TTC549 (cell line): Measurements from ENCODE around the gene CCDC69.

ENCODE experiments used
- FAIRE-seq: peaks from 2 replicates; lab custom pipeline; 2012; peaks lifted over from hg19 to GRCh38; lab: Jason Lieb, UNC

CCDC69 gene

DNA sequence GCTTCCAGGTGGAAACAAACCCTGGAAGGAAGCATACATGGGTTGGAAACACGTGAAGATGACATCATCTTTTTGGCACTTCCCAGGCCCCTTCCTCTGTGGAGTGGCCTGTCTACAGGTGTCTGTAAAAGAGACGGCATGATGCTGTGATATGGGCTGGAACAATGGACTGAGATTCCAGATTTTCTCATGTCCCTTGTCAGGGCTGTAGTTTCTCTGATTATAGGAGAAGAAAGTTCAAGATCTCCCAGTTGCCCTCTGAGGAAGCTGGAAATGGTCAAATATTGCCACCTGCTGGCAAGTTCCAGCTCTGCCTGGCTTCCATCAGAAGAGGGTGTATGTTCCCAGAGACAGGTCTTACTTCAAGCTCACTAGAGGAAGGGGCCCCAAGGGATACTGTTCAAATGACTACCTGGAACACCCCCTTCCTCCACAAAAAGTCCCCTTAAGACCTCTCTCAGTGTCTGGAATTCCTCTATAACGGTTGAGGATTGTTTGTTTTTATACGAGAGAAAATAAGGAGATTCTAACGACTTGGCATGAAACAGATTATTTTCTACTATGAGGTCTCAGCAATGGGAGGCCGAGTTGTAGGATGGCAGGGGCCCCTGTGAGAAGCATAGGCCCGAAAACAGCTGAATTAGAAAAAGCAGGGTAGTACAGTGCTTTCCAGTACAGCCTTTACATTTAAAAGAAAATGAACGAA, 59.1 kb downstream of the CCDC69 start:
- no peak for FAIRE-seq

DNA sequence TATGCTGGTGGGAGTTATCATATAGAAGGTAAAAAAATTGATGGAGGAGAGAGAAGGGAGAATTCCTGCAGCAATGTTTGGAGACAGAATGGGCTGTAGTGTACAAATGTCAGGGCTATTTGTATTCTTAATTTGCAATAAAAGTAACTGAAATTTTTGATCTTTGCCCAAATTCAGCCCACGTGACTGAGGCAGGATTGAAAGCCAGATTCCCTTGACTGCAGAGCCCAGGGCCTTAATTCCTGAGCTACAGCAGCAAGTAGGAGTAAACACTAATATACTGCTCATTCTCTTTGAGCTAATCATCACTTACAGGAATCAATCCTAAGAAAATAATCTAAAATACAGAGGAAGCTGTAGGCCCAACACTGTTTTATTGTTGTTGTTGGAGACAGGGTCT, 61.1 kb downstream of the CCDC69 start:
- FAIRE-seq = no peak

- no peak for FAIRE-seq
These were observed 64.1 kb downstream of the CCDC69 start for GRCh38 chr5:151159649-151160373.

DNA sequence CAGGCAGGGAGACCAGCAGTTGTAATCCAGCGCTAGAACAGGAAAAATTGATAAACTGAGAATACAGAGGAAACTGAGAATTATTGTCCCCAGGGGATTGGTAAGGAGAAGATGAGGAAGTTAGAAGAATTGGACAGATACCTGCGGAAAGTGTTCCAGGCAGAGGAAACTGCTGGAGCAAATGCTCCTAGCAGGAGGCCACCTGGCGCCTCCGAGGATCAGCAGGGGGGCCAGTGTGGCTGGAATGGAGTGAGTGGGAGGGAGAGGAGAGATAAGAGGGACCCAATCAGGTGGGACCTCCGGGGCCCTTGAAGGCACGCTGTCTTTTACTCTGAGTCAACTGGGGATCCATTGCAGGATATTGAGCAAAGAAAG, 65.6 kb downstream of the CCDC69 start:
- FAIRE-seq = no peak

DNA sequence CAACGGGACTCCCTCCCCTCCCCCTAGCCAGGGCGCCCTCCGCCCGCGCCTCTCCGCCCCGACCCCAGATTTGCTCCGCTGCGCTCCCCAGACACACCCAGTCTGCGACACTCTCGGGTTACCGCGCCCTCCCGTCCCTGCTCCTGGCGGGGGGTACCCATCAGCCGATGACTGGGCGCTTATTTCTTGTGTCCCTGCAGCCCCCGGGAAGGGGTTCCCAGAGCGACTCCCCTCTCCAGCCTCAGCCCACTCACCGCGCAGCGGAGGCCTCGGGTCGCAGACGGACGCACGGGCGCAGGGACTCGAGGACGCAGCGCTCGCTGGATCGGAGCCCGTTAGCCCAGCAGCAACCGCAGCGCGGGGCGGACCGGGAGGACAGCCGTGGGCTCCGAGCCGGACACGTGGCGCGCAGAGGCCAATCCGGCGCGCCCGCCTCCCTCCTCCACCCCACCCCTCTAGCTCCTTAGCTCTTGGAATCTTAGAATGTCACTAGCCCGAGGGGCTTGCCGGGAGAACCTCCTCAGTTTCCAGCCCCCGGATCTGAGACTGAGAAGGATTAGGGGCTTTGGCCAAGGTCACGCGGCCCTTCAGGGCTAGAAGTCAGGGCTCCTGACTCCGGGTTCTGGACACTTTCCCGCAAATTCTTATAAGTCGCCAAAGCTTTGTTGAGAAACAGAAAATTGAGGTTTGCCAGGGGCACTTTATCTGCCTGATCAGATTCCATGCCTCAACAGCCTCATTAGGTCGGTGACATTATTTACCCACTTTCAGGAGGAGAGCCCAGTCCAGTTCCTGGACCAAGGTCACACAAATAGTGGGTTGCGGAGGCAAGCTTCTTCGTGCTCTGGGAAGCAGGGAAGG, 66.2 kb downstream of the CCDC69 start, which contains the start of gene ANXA6:
ANXA6 (minus strand) TSS at position 354 of the 861 bp plus-strand sequence. CDS start 9,878 bp downstream, outside the sequence.
- FAIRE-seq = no peak

- FAIRE-seq = no peak
These were observed 67.1 kb downstream of the CCDC69 start for GRCh38 chr5:151156507-151157420.

DNA sequence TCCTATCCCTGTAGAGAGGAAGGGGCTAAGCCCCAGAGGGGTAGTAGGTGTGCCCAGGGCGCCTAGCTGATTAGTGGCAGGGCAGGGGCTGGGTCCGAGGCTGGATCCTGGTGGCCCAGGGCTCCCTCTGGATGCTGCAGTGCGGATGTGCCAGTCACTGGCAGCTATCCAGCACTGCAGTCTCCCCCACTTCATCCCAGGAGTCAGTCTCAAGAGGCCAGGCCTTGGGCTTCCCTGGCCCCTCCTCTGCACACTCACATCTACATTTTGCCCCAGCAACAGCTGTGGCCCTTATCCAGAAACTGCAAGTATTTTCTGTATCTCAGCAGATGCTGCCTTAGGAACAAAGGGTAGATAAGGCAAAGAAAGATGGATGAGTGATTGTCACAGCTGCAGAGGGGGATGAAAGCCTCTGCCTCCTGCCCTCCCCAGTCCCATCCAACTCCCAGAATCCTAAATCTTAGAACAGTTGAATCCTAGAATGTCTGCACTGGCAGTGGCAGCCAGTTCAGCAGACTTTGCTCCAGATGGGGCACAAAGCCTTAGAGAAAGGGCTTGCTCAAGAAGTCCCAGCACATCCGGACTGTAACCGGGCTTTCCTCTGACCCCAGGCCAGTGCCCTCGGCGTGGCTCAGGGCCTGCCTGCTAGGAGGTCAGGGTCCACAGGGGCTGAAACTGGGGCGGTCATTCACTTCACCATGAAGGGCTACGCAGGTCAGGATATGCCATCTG, 68.0 kb downstream of the CCDC69 start:
- FAIRE-seq = no peak

- FAIRE-seq = no peak
These were observed 68.7 kb downstream of the CCDC69 start for GRCh38 chr5:151154931-151155774.

DNA sequence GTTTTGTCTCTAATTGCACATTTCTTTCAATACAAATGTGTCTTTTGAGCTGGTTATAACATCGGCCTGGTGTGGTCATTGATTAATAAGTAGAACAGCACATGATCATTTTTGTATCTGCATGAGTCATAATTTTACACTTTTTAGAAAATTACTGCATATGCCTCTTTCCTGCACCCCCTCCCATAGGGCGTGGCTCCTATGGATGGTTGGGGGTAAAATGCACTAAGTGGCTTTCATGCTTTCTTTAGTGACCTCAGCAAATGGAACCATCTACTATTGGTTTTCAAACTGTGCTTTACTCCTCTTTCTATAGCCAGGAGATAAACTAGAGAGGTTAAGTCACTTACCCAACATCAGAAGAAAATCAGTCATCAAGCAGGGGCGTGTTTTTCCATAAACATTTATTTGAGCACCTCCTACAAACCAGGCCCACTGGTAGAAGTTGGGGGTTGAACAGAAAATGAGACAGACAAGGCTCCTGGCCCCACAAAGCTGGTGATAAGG, 70.1 kb downstream of the CCDC69 start:
- no peak for FAIRE-seq

DNA sequence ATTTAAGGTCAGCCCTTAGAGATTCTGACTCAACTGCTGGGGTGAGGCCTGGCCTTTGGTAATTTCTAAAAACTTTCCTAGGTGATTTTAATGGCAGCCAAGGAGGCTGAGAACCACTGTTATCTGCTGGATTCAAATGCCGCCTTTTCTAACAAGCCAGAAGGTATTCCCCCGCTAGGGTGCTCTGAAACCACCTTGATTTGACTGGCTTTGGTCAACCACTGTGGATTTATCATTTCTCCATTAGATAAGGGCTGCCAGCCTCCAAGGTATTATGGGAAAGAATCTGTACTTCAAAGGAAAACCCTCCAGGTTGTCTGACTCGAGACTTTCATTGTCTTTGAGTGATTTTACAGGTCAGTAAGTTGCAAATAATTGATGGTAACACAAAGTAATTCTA, 70.6 kb downstream of the CCDC69 start:
- no peak for FAIRE-seq

DNA sequence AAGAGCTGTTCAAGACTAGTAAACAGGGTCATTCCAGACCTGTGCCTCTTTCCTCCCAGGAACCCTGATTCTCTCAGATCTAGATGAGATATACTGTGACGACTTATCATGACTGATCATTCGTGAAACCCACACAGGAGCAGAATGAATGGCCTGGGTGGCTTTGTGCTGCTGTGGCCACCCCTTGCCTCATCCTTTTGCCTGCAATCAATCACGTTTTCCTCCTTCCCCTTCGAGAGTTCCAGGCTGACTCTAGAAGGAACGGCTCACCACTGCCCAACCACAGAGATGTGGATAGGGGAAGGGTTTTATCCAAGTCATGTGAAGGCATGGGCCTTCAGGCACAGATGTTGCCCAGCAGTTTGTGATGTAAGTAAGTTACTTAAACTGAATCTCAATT, 72.1 kb downstream of the CCDC69 start:
- FAIRE-seq = no peak

- FAIRE-seq = no peak
These were observed 72.6 kb downstream of the CCDC69 start for GRCh38 chr5:151151263-151151660.

DNA sequence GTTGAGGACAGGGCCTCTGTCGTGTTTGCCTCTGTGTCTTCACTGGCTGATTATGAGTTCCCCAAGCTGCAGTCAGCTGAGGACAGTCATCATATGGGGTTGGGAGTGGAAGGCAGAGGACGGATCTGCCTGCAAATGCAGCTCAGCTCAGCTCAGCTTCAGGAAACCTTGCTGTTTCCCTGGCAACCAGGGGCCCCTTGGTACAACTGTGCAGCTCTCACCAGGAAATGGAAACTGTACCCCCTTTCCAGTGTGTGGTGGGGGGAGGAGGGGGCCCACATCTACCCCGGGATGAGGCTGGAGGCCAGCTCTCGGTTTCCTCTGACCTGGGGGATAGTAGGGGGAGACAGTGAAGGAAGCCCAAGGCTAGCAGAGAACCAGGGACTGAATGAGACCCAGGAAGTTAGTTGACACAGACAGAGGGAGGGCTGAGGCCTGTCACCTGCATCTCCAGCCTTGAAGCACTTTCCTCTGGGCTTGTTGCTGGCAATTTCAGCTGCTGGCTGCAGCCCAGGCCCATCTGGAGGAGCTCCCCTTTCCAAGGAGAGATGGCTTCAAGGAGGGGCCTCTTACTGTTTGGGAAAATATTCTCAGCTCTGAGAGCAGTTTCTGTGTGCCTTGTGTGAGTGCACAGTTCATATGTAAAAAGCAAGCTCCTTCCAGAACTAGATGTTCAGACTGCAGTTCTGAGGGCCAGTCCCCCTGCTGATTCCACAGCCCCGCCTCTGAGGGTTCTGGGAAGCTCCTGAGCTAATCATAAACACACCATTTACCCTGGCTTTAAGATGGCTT, 73.2 kb downstream of the CCDC69 start:
- FAIRE-seq = no peak

- no peak for FAIRE-seq
These were observed 75.3 kb downstream of the CCDC69 start for GRCh38 chr5:151148583-151148982.

DNA sequence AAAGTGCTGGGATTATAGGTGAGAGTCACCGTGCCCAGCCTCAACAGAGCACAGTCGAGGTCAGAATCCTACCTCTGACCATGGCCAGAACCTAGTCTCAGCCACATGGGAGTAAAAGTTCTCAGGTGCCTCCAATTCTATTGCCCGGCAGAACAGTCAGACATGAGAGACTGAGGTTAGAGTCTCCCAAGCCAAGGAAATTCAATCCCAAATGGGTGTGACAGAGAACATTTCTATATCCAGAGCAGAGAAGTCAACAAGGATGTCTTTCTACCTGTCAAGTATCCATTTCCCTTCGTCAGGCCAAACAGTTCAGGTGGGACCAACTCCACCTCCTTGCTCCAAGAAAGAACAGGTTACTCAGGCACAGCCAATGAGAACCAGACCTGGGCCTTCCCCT, 76.9 kb downstream of the CCDC69 start:
- FAIRE-seq = no peak

DNA sequence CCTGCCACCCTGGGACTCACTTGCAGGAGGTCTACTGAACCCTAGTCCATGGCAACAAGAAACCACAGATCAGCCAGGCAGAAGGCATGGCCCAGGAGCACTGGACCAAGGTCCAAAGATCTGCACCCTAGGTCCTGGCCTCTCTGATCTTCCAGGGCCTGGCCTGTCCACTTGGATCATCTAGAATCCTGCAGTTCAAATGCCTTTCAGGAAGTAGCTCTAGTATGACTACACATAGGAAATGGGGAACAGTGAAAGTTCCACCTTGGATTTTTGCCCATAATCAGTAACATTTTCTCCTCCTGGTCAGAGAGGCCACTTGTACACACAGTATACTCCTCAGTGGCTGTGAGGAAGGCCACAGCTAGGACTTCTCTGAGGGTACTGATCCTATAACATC, 77.8 kb downstream of the CCDC69 start:
- no peak for FAIRE-seq

GRCh38 chr5:151144922-151145321, 79.0 kb downstream of the CCDC69 start:
- FAIRE-seq = no peak

- no peak for FAIRE-seq
These were observed 79.6 kb downstream of the CCDC69 start for GRCh38 chr5:151144275-151144674.

- FAIRE-seq = no peak
These were observed 80.2 kb downstream of the CCDC69 start for GRCh38 chr5:151143645-151144044.
